Measurements from ENCODE around the gene CTNNBIP1.

The CTNNBIP1 gene

DNA sequence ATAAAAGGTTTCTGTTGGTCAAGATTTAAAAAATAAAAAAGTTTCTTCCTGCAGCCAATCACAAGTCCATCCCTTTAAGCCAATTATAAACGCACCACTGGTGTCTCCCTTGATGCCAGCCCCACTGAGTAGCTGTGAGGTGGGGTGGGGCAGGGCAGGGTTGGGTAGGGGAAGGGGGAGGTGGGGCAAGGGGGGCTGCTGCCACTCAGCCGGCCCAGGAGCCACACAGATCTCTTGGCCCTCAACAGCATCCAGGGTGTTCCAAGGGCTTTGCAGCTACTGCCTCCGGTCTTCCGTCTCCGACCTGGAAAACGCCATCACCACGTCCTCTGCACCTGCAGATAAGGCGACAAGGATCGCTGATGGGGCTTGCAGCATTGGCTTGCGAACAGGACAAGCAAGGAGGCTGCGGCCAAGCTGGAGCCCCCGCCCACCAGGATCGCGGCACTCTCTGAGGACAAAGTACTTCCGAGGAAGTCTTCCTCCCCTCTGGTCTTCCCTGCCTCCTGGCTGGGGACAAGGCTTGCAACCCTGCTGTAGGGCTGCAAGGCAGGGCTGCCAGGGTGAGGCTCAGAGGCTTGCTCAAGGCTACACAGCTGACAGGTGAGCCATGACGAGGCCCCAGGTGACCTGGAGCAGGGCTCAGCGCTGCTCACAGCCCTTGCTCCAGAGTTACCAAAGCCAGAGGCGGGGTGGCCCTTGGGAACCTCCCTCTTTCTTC lies 59.5 kb downstream of the CTNNBIP1 start:
- TF ChIP-seq, protein P1, sequence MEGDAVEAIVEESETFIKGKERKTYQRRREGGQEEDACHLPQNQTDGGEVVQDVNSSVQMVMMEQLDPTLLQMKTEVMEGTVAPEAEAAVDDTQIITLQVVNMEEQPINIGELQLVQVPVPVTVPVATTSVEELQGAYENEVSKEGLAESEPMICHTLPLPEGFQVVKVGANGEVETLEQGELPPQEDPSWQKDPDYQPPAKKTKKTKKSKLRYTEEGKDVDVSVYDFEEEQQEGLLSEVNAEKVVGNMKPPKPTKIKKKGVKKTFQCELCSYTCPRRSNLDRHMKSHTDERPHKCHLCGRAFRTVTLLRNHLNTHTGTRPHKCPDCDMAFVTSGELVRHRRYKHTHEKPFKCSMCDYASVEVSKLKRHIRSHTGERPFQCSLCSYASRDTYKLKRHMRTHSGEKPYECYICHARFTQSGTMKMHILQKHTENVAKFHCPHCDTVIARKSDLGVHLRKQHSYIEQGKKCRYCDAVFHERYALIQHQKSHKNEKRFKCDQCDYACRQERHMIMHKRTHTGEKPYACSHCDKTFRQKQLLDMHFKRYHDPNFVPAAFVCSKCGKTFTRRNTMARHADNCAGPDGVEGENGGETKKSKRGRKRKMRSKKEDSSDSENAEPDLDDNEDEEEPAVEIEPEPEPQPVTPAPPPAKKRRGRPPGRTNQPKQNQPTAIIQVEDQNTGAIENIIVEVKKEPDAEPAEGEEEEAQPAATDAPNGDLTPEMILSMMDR (IDR thresholded peaks at IDR 0.05; ENCODE audit: low read depth, low read length, missing control alignments) = no peak
- DNase-seq (ENCODE audit: low read depth) = no peak
- H3K4me3 ChIP-seq (ENCODE audit: low read depth, low read length) = peak overlapping the region; percentile 28

DNA sequence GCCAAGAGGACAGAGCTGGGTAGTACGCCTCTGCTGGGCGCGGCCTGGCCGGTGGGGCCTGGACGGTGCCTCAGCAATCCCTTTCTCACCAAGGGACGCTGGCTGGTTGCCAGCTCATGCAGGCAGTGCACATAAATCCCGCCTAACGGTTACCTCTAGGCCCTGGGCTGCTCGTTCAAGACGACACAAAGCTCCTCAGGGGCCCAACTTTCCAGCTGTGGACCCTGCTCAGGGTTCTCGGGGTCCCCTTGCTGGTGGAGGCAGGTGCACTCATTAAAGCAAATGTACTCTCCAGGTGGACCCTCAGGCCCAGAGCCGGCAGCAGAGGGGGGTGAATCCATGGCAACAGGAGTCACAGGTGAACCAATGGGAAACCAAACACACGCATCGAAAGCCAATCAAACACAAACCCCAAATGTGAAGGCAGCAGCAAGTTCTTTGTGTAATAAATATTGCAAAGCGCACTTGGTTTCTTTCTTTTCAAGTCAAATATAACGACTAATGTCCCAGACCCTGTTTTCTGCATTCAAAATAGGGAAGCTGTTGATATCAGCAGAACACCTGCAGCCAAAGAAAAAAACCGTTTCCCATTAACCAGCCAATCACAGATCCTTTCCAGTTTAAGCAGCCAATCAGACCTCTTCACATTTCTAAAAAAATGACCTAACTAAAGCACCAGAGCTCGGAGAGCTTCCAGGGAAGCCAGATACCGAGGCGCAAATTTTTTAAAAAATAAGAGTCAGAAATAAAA lies 60.2 kb downstream of the CTNNBIP1 start:
- H3K4me3 ChIP-seq (ENCODE audit: low read depth, low read length) = no peak overlapping the region
- peak; percentile 68 for DNase-seq (ENCODE audit: low read depth)
- TF ChIP-seq, protein P1 (IDR thresholded peaks at IDR 0.05; ENCODE audit: low read depth, low read length, missing control alignments) = no peak

DNA sequence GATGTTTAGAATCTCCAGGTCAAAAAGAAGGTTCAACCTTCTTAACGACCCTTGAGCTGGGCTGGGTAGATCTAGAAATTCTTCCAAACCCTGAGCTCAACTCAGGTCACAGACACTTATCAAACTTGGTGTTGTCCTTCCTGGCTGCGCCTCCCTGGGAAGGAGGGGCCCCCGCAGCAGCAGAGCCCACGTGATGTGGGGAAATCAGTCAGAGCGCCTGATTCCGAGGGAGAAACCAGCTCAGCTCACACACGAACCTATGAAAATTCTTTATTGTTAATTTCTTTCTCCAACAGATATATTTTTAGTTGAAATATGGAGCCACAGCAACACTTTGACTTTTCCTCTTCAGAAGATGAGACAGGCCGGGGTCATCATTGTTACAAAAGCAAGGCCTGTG lies 62.0 kb downstream of the CTNNBIP1 start:
- TF ChIP-seq, protein P1 (IDR thresholded peaks at IDR 0.05; ENCODE audit: low read depth, low read length, missing control alignments) = no peak
- H3K4me3 ChIP-seq (ENCODE audit: low read depth, low read length) = no peak overlapping the region

DNA sequence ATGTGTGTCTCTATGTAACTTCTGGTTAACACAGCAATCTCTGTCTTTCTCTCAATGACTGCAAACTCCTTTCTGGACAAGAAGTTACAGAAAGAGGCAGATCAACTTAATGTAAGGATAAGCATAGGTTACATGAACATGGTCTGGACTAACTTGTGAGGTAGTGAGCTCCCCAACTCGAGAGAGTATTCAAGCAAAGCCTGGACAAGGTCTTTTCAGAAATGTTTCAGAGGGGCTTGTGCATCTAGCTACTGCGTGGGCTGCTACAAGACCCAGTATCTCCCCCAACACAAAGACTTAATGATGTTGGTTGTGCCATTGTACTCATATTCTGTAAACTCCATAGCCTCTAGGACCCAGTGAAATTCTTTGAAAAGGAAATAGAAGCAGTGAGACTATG lies 62.8 kb downstream of the CTNNBIP1 start:
- TF ChIP-seq, protein P1 (IDR thresholded peaks at IDR 0.05; ENCODE audit: low read depth, low read length, missing control alignments) = no peak
- DNase-seq (ENCODE audit: low read depth) = no peak
- H3K4me3 ChIP-seq (ENCODE audit: low read depth, low read length) = no peak overlapping the region

More for the DNA sequence above, 62.0 kb downstream of the CTNNBIP1 start:
- DNase-seq (ENCODE audit: low read depth) = no peak

DNA sequence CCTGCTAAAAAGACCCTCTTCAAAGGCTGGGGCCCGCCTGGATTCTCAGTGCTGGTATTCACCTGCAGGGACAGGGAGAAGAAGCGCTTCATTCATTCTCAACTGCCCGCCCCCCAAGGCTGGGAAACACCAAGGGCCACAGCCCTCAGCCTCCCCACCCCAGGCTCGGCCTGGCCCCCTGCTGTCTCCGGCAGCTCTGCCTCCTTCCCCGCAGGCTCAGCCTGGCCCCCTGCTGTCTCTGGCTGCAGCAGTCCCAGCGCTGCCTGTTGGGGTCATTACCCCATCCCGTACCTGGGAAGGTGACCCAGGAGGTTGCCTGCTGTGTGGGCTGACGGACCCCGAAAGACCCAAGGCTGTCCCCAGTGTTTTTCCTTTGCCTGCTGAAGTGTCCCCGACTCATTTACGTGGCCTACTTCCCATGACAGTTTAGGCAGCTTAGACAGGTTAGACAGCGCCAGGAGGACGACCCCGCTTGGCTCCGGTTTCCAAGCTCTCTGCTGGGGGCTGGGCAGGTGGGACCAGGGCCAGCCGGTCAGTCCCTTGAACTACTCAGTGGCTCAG lies 63.4 kb downstream of the CTNNBIP1 start:
- TF ChIP-seq, protein P1 (IDR thresholded peaks at IDR 0.05; ENCODE audit: low read depth, low read length, missing control alignments) = no peak
- DNase-seq (ENCODE audit: low read depth) = no peak
- no peak overlapping the region for H3K4me3 ChIP-seq (ENCODE audit: low read depth, low read length)

DNA sequence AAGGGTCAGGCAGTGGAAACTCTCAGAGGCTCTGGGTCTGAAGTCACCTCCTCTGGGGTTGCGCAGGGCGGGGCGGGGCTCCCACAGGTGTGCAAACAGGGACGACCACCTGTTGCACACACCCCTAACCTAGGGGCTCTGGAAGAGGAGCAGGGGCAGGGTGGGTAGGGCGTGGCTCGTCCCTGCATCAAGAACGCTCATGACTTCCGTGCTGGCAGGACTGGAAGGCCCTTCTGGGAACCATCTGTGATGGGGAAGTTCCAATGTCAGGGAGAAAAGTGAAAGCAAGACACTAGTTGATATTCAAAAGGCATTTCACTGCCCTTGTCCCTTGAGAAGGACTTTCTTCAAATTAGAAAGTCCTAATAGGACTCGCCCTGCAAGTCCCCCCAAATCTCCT lies 64.2 kb downstream of the CTNNBIP1 start:
- no peak overlapping the region for H3K4me3 ChIP-seq (ENCODE audit: low read depth, low read length)
- TF ChIP-seq, protein P1 (IDR thresholded peaks at IDR 0.05; ENCODE audit: low read depth, low read length, missing control alignments) = no peak
- DNase-seq (ENCODE audit: low read depth) = no peak
